WI38 (cell line): ENCODE data around the gene DCXR.

Experiments
- H3K4me3 ChIP-seq: 2 replicates; pipeline ENCODE4 v1.5.1; 2011; ENCODE audit warnings: low read depth, mild to moderate bottlenecking, control low read depth, low read length
- TF ChIP-seq, protein P1 (sequence below): IDR thresholded peaks from 2 replicates; pipeline ENCODE4 v1.5.1; 2012; ENCODE audit warnings: low read depth, mild to moderate bottlenecking, control low read depth, low read length

DCXR gene

DNA sequence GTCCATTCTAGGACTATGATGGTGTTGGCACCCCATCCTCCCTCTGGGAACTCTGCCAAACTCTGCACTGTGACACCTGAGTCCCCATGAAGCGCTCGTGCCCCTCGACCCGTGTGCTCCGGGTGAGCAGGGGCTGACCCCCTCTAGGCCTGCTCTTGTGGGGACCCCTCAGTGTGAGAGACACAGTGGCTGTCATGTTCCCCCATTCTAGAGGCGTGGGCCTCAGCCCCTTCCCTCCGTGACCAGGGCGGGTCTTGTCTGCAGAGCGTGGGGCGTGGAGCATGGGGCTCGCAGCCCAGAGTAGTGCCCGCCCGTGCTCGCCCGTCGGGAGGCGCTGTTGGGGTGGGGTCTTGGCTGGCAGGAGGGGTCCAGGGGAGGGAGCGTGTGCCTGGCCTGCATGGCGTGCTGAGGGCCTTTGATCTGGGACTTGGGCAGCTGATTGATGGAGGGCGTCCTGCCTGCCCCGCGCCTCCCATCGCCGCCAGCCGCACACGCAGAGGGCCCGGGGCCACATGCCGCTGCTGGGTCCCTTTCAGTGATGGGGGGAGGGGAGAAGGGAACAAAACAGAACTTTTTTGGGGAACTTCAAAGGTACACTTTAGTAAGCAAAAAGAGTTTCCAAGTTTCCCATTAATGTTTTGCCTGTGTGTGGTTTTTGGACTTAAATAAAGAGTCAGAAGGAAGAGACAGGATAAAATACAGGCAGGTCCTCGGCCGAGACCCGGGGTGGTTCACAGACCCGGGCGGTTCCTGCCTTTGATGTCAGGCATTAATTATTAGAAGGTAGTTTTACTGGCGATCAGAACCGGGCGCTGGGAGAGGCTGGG is 37.3 kb downstream of the DCXR start:
- TF ChIP-seq, protein P1, sequence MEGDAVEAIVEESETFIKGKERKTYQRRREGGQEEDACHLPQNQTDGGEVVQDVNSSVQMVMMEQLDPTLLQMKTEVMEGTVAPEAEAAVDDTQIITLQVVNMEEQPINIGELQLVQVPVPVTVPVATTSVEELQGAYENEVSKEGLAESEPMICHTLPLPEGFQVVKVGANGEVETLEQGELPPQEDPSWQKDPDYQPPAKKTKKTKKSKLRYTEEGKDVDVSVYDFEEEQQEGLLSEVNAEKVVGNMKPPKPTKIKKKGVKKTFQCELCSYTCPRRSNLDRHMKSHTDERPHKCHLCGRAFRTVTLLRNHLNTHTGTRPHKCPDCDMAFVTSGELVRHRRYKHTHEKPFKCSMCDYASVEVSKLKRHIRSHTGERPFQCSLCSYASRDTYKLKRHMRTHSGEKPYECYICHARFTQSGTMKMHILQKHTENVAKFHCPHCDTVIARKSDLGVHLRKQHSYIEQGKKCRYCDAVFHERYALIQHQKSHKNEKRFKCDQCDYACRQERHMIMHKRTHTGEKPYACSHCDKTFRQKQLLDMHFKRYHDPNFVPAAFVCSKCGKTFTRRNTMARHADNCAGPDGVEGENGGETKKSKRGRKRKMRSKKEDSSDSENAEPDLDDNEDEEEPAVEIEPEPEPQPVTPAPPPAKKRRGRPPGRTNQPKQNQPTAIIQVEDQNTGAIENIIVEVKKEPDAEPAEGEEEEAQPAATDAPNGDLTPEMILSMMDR, result no peak
- no peak overlapping the region for H3K4me3 ChIP-seq

DNA sequence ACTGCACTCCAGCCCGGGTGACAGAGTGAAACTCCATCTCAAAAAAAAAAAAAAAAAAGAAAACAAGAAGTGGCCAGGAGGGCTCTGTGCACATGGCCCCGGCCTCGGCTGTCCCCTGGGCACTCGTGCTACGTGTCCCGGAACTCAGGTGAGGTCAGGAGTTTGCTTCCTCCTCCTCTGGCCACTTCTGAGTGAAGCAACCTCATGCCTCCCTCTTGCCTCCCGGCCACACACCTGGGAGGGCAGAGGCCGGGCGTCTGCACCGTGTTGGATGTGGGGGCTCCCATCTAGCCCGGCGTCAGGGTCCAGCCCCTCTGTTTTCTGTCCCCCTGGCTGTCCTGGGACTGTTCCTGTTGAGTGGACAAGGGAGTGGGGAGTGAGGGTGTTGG is 37.9 kb downstream of the DCXR start:
- TF ChIP-seq, protein P1, result no peak
- H3K4me3 ChIP-seq, result no peak overlapping the region

DNA sequence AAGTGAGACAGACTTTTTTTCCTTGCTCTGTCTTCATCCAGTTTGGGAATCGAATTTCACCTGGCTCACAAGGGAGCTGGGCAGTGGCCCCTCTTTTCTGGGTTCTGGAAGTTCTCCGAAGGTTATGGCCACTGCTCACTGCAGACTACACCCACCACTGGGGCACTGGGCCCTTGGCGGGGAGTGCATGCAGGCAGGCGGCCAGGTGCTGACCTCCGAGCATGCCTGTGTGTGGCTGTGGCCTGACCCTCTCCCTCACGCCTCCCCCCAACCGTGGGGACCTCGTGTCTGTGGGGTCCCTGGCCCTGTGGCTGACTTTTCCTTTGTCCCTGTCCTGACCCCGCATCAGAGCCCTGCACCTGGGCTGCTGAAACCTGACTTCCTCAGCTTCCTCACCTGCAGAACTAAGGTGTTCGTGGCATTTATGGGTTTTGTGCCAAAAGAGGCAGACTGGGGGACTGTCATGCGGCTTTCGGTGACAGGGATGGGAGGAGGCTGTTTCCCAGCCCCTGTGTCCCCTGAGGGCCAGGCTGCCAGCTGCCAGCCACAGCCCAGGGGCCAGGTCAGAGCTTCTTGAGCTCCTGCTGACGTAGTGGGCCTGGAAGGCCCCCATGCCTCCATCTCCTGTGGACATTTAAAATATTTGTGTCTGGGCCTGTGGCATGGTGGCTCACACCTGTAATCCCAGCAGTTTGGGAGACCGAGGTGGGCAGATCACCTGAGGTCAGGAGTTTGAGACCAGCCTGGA is 38.6 kb downstream of the DCXR start:
- H3K4me3 ChIP-seq, result no peak overlapping the region
- TF ChIP-seq, protein P1, result no peak

DNA sequence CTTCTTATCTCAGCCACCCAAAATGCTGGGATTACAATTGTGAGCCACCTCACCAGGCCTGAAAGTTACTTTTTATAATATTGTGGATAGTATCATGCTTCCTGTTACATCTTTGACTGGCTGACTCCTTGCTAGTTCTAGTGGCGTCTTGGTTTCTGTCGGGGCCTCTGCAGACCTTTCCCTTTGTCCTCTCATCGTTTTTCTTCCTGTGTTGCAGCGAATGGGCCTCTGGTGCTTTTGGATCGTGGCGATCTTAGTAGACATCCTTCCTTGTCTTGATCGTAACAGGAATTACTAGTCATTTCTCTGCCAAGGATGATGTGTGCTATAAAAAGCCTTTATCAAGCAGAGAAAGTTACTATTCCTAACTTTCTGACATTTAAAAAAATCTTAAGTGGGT is 39.3 kb downstream of the DCXR start:
- TF ChIP-seq, protein P1, result no peak
- H3K4me3 ChIP-seq, result no peak overlapping the region

DNA sequence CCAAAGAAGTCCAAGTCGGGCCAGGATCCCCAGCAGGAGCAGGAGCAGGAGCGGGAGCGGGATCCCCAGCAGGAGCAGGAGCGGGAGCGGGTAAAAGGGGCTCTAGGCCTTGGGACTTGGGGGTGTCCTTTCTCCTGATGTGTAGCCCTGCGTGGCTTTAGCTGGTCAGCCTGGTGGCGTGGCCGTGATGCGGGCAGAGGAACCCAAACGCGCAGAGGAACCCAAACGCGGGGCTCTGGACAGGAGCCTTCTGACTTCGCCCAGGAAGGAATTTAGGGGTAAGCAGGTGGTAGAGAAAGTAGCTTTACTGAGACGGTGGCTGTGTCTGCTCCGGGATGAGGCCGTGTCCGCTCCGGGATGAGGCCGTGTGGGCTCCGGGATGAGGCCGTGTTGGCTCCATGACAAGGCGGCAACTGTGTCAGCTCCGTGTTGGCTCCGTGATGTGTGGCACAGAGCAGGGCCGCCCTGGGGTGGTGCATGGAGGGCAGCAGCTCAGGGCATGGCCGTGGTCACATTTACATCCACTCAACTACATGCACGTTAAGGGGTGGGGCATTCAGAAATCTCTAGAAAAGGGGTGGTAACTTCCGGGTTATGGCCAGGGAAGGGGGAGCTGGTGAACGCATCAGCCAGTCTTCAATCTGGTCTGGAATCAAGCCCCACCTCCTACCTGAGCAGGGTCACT is 40.6 kb downstream of the DCXR start:
- TF ChIP-seq, protein P1, result no peak
- H3K4me3 ChIP-seq, result no peak overlapping the region

DNA sequence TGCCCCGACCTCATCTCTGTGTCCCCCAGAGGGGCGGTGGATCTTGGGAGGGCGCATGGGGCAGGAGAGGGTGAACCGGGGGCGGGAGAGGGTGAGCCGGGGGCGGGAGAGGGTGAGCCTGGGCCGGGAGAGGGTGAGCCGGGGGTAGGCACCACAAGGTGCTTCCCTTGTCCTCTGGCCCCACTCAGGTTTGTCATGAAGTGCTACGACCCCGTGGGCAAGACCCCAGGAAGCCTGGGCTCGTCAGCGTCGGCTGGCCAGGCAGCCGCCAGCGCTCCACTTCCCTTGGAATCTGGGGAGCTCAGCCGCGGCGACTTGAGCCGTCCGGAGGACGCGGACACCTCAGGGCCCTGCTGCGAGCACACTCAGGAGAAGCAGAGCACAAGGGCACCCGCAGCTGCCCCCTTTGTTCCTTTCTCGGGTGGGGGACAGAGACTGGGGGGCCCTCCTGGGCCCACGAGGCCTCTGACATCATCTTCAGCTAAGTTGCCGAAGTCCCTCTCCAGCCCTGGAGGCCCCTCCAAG is 41.2 kb downstream of the DCXR start:
- no peak overlapping the region for H3K4me3 ChIP-seq
- TF ChIP-seq, protein P1, result no peak
